ENCODE data around the gene SP4.

GRCh38 chr7:21526007-21526406, 98.1 kb downstream of the SP4 start:
- TF ChIP-seq, protein P1, sequence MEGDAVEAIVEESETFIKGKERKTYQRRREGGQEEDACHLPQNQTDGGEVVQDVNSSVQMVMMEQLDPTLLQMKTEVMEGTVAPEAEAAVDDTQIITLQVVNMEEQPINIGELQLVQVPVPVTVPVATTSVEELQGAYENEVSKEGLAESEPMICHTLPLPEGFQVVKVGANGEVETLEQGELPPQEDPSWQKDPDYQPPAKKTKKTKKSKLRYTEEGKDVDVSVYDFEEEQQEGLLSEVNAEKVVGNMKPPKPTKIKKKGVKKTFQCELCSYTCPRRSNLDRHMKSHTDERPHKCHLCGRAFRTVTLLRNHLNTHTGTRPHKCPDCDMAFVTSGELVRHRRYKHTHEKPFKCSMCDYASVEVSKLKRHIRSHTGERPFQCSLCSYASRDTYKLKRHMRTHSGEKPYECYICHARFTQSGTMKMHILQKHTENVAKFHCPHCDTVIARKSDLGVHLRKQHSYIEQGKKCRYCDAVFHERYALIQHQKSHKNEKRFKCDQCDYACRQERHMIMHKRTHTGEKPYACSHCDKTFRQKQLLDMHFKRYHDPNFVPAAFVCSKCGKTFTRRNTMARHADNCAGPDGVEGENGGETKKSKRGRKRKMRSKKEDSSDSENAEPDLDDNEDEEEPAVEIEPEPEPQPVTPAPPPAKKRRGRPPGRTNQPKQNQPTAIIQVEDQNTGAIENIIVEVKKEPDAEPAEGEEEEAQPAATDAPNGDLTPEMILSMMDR (IDR thresholded peaks at IDR 0.05): peak in 2 of 4 experiments; percentile 19 to 26
- no peak for TF ChIP-seq POLR2A (IDR thresholded peaks at IDR 0.05)

Data from uterus (tissue), 2 donors.